Hepatocyte (in vitro differentiated cells): Measurements from ENCODE around the gene SCFD2. TPM values are rescaled to one million over a fixed set of nuclear protein-coding genes. Genes with fewer than 3 reads are reported as not detected.

Source experiments
- DNase-seq: peaks from one replicate; pipeline ENCODE4 v3.0.0-alpha.2; 2016; ENCODE audit warnings: low spot score
- H2AFZ ChIP-seq: fragments of 200-600 bp; sonication (generic); 2 replicates; pipeline ENCODE4 v1.6.0; 2016; ENCODE audit warnings: antibody characterized with exemption, mild to moderate bottlenecking
- H3K27ac ChIP-seq: fragments of 200-600 bp; sonication (generic); 2 replicates; pipeline ENCODE4 v1.5.1; 2016; ENCODE audit warnings: mild to moderate bottlenecking
- H3K27me3 ChIP-seq: fragments of 200-600 bp; sonication (generic); 2 replicates; pipeline ENCODE4 v1.6.1; 2016
- H3K36me3 ChIP-seq: fragments of 200-600 bp; sonication (generic); replicated peaks from 2 replicates; pipeline ENCODE4 v1.5.1; 2016; ENCODE audit warnings: low read depth; ENCODE audit not compliant: insufficient read depth
- H3K4me1 ChIP-seq: fragments of 200-600 bp; sonication (generic); 2 replicates; pipeline ENCODE4 v1.5.1; 2016; ENCODE audit warnings: mild to moderate bottlenecking, moderate library complexity; ENCODE audit not compliant: insufficient read depth
- H3K4me2 ChIP-seq: fragments of 200-600 bp; sonication (generic); 2 replicates; pipeline ENCODE4 v1.6.0; 2016
- H3K4me3 ChIP-seq: fragments of 200-600 bp; sonication (generic); 2 replicates; pipeline ENCODE4 v1.5.1; 2016; ENCODE audit warnings: mild to moderate bottlenecking
- H3K79me2 ChIP-seq: fragments of 200-600 bp; sonication (generic); 2 replicates; pipeline ENCODE4 v1.6.0; 2017; ENCODE audit warnings: mild to moderate bottlenecking
- H3K9me2 ChIP-seq: fragments of 200-600 bp; sonication (generic); replicated peaks from 2 replicates; pipeline ENCODE4 v1.6.0; 2017; ENCODE audit warnings: mild to moderate bottlenecking; ENCODE audit not compliant: insufficient read depth
- H3K9me3 ChIP-seq: fragments of 200-600 bp; sonication (generic); 2 replicates; pipeline ENCODE4 v1.5.1; 2016; ENCODE audit warnings: low read depth, mild to moderate bottlenecking
- H4K20me1 ChIP-seq: fragments of 200-600 bp; sonication (generic); 2 replicates; pipeline ENCODE4 v1.6.0; 2016; ENCODE audit warnings: mild to moderate bottlenecking; ENCODE audit not compliant: insufficient read depth, poor library complexity, severe bottlenecking
- EZH2 ChIP-seq: fragments of 200-600 bp; sonication (generic); IDR thresholded peaks from 2 replicates; pipeline ENCODE4 v1.6.1; 2016; ENCODE audit warnings: antibody characterized with exemption, mild to moderate bottlenecking, borderline replicate concordance
- EZH2phosphoT487 ChIP-seq: fragments of 200-600 bp; sonication (generic); IDR thresholded peaks from one replicate; pipeline ENCODE4 v1.6.1; 2018; ENCODE audit warnings: antibody characterized with exemption, mild to moderate bottlenecking, low read depth, moderate library complexity; ENCODE audit not compliant: unreplicated experiment, severe bottlenecking
- WGBS: methylation state at CpG from one replicate; pipeline ENCODE4 v1.1.6; 2016; ENCODE audit warnings: low lambda C conversion rate; ENCODE audit errors: missing lambda C conversion rate; 5-methylcytosine and 5-hydroxymethylcytosine counted together
- polyA plus RNA-seq: library from polyadenylated mRNA; unstranded; fragments of >200 nt; fragmentation: Nextera tagmentation; extraction: Ambion mirVana; gene quantifications from 2 replicates; pipeline ENCODE4 v1.2.1, GENCODE V29; 2016
- total RNA-seq: library from RNA; depleted of rRNA; stranded (reverse); fragments of >200 nt; gene quantifications from 2 replicates; pipeline ENCODE4 v1.2.3, GENCODE V29; 2014
- TF ChIP-seq, protein P1 (sequence below): fragments of 200-600 bp; sonication (generic); IDR thresholded peaks from 2 replicates; pipeline ENCODE4 v1.5.1; 2016; ENCODE audit warnings: antibody characterized with exemption, mild to moderate bottlenecking; ENCODE audit not compliant: poor library complexity

The SCFD2 gene
- total and polyA plus RNA-seq, 2 experiments from 2014 or later = 8.4 to 15.7 TPM

- no peaks in the 10 kb centered on the region for H3K9me3 ChIP-seq
- no peaks in the 10 kb centered on the region for H3K27me3 ChIP-seq
- no peaks in the 10 kb centered on the region for H3K4me1 ChIP-seq
- H3K27ac ChIP-seq = no peak overlapping the region
- no peak overlapping the region for H2AFZ ChIP-seq
- no peaks in the 10 kb centered on the region for H3K79me2 ChIP-seq
- no peak overlapping the region for H3K4me2 ChIP-seq
- H4K20me1 ChIP-seq = no peaks in the 10 kb centered on the region
- TF ChIP-seq EZH2 (no peak), EZH2phosphoT487 (no peak)
- TF ChIP-seq, protein P1, sequence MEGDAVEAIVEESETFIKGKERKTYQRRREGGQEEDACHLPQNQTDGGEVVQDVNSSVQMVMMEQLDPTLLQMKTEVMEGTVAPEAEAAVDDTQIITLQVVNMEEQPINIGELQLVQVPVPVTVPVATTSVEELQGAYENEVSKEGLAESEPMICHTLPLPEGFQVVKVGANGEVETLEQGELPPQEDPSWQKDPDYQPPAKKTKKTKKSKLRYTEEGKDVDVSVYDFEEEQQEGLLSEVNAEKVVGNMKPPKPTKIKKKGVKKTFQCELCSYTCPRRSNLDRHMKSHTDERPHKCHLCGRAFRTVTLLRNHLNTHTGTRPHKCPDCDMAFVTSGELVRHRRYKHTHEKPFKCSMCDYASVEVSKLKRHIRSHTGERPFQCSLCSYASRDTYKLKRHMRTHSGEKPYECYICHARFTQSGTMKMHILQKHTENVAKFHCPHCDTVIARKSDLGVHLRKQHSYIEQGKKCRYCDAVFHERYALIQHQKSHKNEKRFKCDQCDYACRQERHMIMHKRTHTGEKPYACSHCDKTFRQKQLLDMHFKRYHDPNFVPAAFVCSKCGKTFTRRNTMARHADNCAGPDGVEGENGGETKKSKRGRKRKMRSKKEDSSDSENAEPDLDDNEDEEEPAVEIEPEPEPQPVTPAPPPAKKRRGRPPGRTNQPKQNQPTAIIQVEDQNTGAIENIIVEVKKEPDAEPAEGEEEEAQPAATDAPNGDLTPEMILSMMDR = no peak
- 66% methylated on average over 2 of the region's 2 CpGs for WGBS
- H3K36me3 ChIP-seq = no peaks in the 10 kb centered on the region
- DNase-seq = no peak
- no peaks in the 10 kb centered on the region for H3K9me2 ChIP-seq
- H3K4me3 ChIP-seq = no peak overlapping the region
Observed at GRCh38 chr4:53281438-53281837, 84.4 kb downstream of the SCFD2 start.

DNA sequence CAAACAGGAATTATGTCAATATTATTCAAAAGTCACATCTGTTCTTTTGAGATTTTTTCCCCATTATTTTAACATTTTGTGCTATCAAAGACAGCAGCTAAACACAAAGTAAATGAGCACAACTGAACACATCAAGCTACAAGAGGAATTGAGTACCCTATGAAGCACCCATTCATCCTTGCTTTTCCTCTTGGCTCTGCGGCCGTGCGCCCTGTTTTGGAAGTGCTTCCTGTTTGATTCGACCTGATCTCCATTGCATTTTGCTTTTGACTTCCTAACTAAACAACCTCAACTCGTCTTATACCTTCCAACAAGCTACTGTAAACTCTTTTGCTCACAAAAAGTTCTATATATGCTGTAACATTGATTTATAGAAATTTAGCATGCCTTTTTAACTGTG lies 85.0 kb downstream of the SCFD2 start:
- H4K20me1 ChIP-seq = no peaks in the 10 kb centered on the region
- 79% methylated on average over 5 of the region's 5 CpGs for WGBS

GRCh38 chr4:53274609-53275268 lies 91.1 kb downstream of the SCFD2 start:
- Histone ChIP-seq H3K36me3 (no peaks in the 10 kb centered on the region), H3K27ac (no peak overlapping the region), H3K4me2 (no peak overlapping the region), H3K27me3 (no peaks in the 10 kb centered on the region), H2AFZ (no peak overlapping the region), H3K4me3 (no peak overlapping the region), H3K9me2 (no peaks in the 10 kb centered on the region), H4K20me1 (no peaks in the 10 kb centered on the region), H3K4me1 (no peaks in the 10 kb centered on the region), H3K9me3 (no peaks in the 10 kb centered on the region), H3K79me2 (no peaks in the 10 kb centered on the region)
- 82% methylated on average over 5 of the region's 5 CpGs for WGBS
- TF ChIP-seq, protein P1 = no peak
- TF ChIP-seq EZH2phosphoT487 (no peak), EZH2 (no peak)
- no peak for DNase-seq

More for the DNA sequence above, 85.0 kb downstream of the SCFD2 start:
- Histone ChIP-seq H3K4me2 (no peak overlapping the region), H3K9me2 (no peaks in the 10 kb centered on the region), H3K27ac (no peak overlapping the region), H2AFZ (no peak overlapping the region), H3K4me1 (no peaks in the 10 kb centered on the region), H3K27me3 (no peaks in the 10 kb centered on the region), H3K79me2 (no peaks in the 10 kb centered on the region), H3K36me3 (no peaks in the 10 kb centered on the region), H3K9me3 (no peaks in the 10 kb centered on the region), H3K4me3 (no peak overlapping the region)
- TF ChIP-seq EZH2 (no peak), EZH2phosphoT487 (no peak)
- TF ChIP-seq, protein P1 = no peak
- no peak for DNase-seq
